RKO (cell line): ENCODE data around the gene P2RX6.
A peak's percentile ranks its signal among the peaks of the same experiment; 100 is the strongest.
"Not testable (repeated sequence)": the region's sequence is repeated elsewhere in the genome, so short reads cannot be mapped to it uniquely, and the experiment has no call there.

Experiments used
- DNase-seq: peaks from one replicate; pipeline ENCODE4 v3.0.0-alpha.2; 2016; ENCODE audit warnings: low spot score

P2RX6 gene

GRCh38 chr22:20994128-20994901, 20.6 kb upstream of the P2RX6 start:
- DNase-seq, result no peak

DNA sequence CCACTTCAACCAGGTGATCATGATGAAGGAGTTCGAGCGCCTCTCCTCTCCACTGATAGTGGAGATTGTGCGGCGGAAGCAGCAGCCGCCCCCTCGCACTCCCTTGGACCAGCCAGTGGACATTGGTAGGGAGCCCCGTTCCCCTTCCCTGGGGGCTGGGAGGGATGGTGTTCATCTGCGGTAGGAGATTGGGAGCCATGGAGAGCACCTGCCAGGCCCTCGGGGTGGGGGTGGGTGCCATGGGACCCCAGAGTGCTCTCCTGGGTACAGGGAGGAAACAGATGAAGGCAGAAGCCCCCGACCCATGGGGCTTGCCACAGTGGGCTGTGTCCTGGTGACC, 20.1 kb upstream of the P2RX6 start:
- no peak for DNase-seq

DNA sequence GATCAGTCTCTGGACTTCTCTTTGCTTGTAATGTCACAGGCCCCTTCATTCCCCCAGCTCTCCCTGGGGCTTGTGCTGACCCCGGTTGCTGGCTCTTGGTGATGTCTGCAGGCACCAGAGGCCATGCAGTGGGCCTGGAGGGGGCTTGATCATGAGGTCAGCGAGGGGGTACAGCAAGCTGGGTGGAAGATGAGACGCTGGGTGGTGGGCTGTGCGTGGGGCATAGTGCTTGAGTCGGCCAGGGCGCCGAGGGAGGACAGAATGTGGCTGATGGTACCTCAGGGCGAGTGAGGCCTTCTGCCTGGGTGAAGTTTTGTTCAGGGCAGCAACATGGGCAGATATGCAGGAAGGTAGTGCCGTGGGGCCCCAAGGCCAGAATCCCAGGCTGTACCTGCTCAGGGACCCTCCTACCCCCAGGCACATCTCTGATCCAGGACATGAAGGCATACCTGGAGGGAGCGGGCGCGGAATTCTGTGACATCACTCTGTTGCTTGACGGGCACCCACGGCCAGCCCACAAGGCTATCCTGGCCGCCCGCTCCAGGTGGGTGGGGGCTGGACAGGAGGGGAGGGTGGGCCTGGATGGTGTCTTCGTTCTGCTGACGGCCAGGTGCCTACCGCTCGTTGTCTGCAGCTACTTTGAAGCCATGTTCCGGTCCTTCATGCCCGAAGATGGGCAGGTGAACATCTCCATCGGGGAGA, 19.5 kb upstream of the P2RX6 start:
- DNase-seq, result no peak

GRCh38 chr22:20996031-20996410, 18.9 kb upstream of the P2RX6 start:
- no peak for DNase-seq

DNA sequence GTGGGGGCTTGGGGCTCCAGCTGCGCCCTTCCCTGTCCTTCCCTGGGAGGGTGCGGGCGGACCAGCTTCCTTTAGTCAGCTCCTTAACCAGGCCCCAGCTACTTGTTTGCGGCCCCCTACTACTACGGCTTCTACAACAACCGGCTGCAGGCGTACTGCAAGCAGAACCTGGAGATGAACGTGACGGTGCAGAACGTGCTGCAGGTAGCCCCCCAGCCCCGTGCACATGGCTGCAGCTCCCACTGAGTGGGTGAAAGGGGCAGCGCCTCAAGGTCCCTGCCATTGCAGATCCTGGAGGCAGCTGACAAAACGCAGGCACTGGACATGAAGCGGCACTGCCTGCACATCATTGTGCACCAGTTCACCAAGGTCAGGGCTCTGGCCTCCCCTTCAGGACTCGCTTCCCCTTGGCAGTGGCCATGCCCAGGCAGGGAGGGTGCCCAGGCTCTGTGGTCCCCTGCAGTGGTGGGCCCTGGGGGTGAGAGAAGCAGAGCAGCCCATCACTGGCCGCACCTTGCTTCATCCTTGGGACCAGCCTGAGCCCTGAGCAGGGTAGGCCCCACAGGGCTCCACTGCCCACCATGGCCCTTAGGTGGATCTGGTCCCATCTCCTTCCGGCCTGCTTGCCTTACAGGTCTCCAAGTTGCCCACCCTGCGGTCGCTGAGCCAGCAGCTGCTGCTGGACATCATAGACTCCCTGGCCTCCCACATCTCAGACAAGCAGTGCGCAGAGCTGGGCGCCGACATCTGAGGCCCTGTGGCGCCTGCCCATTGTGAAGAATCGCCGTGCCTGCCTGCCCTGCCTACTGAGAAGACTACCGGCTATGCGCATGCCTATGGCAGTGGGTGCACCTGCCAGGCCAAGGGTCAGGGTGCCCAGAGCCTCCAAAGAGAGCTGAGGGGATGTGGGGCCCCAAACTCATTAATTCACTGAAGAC, 18.1 kb upstream of the P2RX6 start:
- no peak for DNase-seq

- no peak for DNase-seq
These were observed 17.3 kb upstream of the P2RX6 start for GRCh38 chr22:20997536-20998257.

- peak; percentile 67 for DNase-seq
These were observed 16.3 kb upstream of the P2RX6 start for GRCh38 chr22:20998411-20999336.

GRCh38 chr22:20999350-21000206, 15.4 kb upstream of the P2RX6 start:
- DNase-seq, result no peak

DNA sequence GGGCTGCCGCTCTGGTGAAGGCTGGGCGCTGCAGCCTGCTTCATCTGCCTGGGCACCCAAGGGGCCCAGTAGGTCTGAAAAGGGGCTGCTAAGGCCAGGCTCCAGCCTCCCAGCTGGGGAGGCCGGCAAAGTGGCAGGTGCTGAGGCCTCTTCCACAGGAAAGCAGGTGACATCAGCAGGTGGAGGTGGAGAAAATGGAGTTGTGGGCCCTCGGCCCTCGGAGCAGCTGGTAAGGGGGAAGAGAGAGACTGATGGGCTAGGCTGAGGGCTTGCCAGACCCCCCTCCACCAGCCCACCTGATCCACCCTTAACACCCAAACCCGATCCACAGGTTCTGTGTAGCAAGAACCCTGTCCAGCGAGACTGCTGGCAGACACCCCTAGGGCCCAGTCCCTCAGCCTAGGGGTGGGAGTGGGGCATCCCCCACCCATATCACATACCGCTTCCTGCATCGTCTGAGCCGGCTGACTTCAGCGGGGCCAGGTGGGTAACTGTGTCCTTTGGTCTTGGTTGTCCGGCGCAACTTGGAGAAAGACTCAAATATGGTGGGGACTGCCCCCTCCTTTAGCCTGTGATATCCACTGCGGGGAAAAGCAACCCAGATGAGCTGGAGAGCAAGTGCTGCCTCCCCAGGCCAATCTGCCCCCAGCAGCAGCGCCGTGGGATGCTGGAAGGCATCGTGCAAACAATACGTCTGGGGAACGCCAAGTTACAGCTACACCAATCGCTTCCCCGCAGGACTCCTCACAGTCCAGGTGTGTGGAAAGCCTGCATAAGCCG, 14.6 kb upstream of the P2RX6 start:
- DNase-seq, result peak; percentile 53

DNA sequence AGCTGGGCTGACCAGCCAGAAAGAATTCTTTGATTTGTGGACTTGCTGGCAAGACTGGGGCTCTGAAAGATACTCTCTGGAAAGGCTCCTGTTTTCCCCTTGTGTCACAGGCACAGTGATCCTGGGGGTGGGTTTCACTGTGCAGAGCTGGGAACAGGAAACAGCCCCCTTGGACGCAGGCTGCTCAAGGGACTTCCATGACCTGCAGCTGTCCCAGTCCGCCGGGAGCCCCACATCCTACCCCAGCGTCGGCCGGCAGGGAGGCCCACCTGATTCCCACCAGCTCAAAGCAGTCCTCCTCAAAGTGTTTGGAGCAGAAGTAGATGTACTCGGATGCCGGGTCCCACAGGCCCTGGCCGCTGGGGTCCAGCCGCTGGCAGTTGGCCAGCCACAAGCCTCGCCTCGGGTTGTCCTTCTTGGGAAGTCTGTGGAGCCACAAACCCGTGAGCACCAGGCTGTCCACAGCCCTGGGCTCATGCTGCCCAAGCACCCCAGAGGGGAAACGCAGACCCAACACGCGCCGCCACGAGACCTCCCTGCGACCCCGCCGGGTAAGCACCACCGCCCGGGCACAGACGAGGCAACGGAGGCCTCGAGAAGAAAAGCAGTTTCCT, 13.9 kb upstream of the P2RX6 start:
- peak; percentile 37 for DNase-seq

DNA sequence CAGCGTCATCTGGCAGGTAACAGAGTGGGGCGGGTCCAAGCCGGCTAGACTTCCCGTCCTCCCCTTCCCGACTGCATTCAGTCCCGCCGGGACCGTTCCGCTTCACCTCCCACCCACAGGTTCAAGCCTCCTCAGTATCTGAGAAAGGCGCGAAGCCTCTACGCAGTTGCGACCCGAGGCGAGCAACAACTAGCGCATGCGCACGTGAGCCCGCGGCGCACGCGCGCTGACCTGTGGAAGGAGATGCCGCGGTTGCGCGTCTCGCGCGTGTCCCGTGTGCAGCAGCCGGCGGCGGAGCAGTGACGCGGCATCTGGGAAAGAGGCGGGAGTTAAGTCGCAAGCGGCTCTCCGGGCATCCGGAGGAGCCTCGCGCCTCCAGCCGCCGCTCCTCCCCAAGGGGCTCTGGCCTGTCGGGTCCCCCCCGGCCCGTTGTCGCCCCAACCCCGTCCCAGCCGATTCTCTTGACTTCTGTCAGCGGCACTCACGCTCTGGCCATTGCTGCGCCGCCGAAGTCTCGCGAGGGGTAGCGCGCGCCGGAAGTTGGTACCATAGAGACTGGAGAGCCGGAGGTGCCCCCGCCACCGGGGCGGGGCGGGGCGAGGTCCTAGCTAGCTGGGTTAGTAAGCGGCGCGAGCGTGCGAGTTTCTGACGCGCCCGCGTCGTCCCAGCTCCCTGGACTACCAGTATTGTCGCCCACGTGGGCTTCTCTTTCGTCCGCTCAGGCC, 13.2 kb upstream of the P2RX6 start, which contains the start of gene THAP7:
THAP7 (minus strand) TSS at position 518 of the 725 bp plus-strand sequence; CDS start at position 311, 207 bp downstream.
- DNase-seq, result peak; percentile 94

GRCh38 chr22:21003782-21004181, 11.2 kb upstream of the P2RX6 start:
- DNase-seq, result no peak

DNA sequence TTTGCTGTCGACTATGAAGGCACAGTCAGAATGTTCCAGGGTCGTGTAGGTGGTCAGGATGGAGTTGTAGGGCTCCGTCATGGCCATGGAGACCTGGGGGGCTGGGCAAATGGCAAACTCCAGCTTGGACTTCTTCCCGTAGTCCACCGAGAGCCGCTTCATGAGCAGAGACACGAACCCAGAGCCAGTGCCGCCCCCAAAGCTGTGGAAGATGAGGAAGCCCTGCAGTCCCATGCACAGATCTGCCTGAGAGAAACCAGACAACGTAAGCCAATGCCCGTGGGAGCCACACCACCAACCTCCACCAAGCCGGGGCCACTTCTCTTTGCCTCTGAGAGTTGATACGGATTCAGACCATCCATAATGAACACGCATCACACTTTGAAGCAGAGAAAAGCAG, 5.8 kb upstream of the P2RX6 start:
- not testable (repeated sequence) for DNase-seq

DNA sequence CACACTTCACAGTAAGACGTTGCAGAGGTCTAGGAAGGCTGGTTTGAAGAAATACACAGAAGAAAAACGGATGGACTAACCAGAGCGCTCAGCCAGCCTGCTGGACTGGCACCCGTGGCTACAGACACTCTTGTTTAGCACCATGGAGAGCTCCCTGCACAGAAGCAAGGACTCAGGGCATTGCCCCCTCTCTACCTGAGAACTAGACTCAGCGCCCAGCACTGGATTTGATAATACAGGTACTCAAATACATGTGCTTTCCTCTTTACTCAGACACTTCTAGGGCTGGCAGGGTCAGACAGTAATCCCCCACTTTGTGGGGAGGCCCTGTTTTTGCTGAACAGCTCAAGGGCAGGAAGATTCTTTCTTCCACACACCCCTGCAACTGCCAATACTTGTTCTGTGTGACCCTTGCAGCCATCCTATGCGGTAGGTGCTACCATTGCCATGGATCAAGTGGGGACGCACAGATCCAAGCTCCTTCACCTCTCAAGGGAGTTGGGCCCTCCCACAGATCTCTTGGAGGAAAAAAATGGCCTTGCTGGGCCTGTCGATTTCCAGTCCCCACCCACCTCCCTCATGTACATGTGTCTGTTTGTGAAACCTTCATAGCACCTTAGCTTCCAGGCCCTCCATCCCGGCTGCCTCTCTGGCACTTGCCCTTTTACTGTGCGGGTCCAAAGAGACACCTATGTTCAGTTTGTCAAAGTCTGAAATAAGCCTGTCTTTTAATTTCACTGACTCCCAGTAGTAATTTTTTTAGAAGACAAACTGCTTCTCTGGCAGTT, 5.1 kb upstream of the P2RX6 start:
- DNase-seq, result peak; percentile 68

DNA sequence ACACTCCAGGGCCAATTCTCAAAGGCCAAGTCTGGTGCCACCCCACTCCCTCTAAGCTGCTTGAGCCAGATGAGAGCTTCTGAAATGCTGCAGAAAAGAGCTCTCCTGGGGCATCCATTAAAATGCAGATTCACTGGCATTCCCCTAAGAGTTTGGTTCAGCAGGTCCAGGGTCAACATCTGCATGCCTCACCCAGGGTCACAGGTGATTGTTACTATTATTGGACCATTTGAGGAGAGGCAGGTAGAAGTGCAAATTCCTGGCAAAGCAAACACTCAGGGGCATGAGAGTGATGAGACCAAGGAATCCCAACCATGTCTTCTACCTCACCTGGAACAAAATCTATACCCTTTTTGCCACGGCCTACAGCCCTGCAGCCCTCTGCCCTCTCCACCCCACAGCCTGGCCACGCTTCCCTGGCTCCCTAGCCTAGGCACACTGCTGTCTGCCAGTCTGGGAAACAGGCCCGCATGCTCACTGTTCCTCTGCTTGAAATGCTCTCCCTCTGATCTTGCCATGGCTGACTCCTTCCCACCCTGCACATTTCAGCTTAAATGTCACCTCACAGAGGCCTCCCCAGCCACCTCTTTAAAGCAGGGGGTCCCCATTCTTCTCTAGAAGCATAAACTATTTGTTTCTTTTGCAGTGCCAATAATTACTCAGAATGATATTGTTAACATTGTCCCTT, 4.4 kb upstream of the P2RX6 start:
- no peak for DNase-seq
